Measurements from ENCODE around the gene CADM2. TPM values are rescaled to one million over a fixed set of nuclear protein-coding genes. Genes with fewer than 3 reads are reported as not detected.

The CADM2 gene
- total and polyA plus RNA-seq, 2 donors (not counting 3 experiments of a cell fraction or from before 2014, with no cell fraction given), result not detected

- Histone ChIP-seq H4K20me1 (replicated peaks; ENCODE audit: control insufficient read depth, extremely low read depth, insufficient read depth, low read length) (no peaks in the 10 kb centered on the region), H3K4me2 (ENCODE audit: insufficient read depth, low read length) (no peak overlapping the region), H3K9ac (replicated peaks; ENCODE audit: extremely low read depth, insufficient read depth, low read length) (no peak overlapping the region), H3K79me2 (ENCODE audit: control insufficient read depth, insufficient read depth, low read length) (no peaks in the 10 kb centered on the region), H3K9me3 (replicated peaks; ENCODE audit: control insufficient read depth, insufficient read depth, low read length) (no peaks in the 10 kb centered on the region), H3K36me3 (ENCODE audit: control insufficient read depth in 2 of 2, extremely low read depth in 1 of 2, insufficient read depth in 2 of 2, low read length in 2 of 2) (no peaks in the 10 kb centered on the region), H2AFZ (ENCODE audit: low read depth, low read length) (no peak overlapping the region), H3K4me1 (ENCODE audit: control insufficient read depth, extremely low read depth, insufficient read depth, low read length) (no peaks in the 10 kb centered on the region), H3K27ac (ENCODE audit: insufficient read depth, low read depth, low read length) (no peak overlapping the region), H3K27me3 (ENCODE audit: control insufficient read depth in 2 of 2, insufficient read depth in 2 of 2, low read length in 2 of 2) (no peaks in the 10 kb centered on the region), H3K9me1 (replicated peaks; ENCODE audit: control insufficient read depth, extremely low read depth, insufficient read depth, low read length) (no peaks in the 10 kb centered on the region), H3K4me3 (replicated peaks in 1 of 3; ENCODE audit: insufficient read depth in 1 of 3, low read depth in 1 of 3, low read length in 3 of 3) (no peak overlapping the region)
- ChIA-PET POLR2A (no interaction called here), CTCF (no interaction called here)
- FAIRE-seq (no peak), DNase-seq (ENCODE audit: low read depth, low spot score) (no peak)
- dilution Hi-C loops (cut with MboI; ENCODE audit: extremely low pct_ligation_motif_present, low sequenced_read_pairs) (no loop called here), intact Hi-C loops (cut with micrococcal nuclease) (no loop called here)
- BruUV-seq (replicated peaks), result no TSS peak
- TF ChIP-seq POLR2A (IDR thresholded peaks at IDR 0.05; ENCODE audit: low read depth, low read length) (no peak), GATA2 (IDR thresholded peaks at IDR 0.05; ENCODE audit: insufficient read depth, insufficient read length, low read depth, low read length) (no peak), FOS (IDR thresholded peaks at IDR 0.05; ENCODE audit: borderline replicate concordance, insufficient read depth, low read length) (no peak), JUN (IDR thresholded peaks at IDR 0.05; ENCODE audit: borderline replicate concordance, insufficient read depth, insufficient read length, low read depth) (no peak), EZH2 (IDR thresholded peaks at IDR 0.05; ENCODE audit: borderline replicate concordance, low read depth, low read length, severe bottlenecking) (no peak), POLR2AphosphoS5 (IDR thresholded peaks at IDR 0.05; ENCODE audit: insufficient read depth, low read depth, low read length) (no peak), CTCF (IDR thresholded peaks at IDR 0.05; ENCODE audit: extremely low read depth in 1 of 2, insufficient read depth in 1 of 2, low read depth in 1 of 2, low read length in 2 of 2) (no peak), MYC (IDR thresholded peaks at IDR 0.05; ENCODE audit: low read depth, low read length) (no peak), MAX (IDR thresholded peaks at IDR 0.05; ENCODE audit: insufficient read depth, insufficient read length) (no peak)
Measured at GRCh38 chr3:84977021-84977420, 18.2 kb downstream of the CADM2 start.
